GM18508 (cell line): ENCODE data around the gene GLUL.

Experiments
- ATAC-seq: cut with Tn5 transposase; IDR thresholded peaks from one replicate; pipeline ENCODE4 v1.9.1; 2021; ENCODE audit warnings: moderate number of reproducible peaks; ENCODE audit not compliant: insufficient read depth, unreplicated experiment

The GLUL gene

GRCh38 chr1:182332261-182333060, 59.1 kb downstream of the GLUL start:
- no peak for ATAC-seq
